Measurements from ENCODE around the gene HEXIM2.
"Not testable (repeated sequence)": the region's sequence is repeated elsewhere in the genome, so short reads cannot be mapped to it uniquely, and the experiment has no call there.

The HEXIM2 gene

DNA sequence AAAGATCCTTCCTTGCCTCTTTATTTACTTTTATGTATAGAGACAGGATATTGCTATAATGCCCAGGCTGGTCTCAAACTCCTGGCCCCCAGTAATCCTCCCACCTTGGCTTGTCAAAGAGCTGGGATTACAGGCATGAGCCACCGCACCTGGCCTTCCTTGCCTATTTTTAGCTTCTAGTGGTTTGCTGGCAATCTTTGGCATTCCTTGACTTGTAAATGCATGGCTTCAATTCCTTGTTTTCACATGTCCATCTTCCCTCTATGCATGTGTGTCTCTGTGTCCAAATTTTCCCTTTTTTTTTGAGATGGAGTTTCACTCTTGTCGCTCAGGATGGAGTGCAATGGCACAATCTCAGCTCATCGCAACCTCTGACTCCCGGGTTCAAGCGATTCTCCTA is 22.5 kb downstream of the HEXIM2 start:
- no peaks in the 10 kb centered on the region for H3K4me1 ChIP-seq (ENCODE audit: control insufficient read depth, insufficient read depth, low read length)
- no peak overlapping the region for H3K4me2 ChIP-seq (ENCODE audit: low read length)
- H3K9ac ChIP-seq (ENCODE audit: low read depth, low read length): no peak overlapping the region

GRCh38 chr17:45186801-45187354 is 25.2 kb downstream of the HEXIM2 start:
- Histone ChIP-seq H3K9me3 (replicated peaks; ENCODE audit: low read length) (no peaks in the 10 kb centered on the region), H3K4me3 (ENCODE audit: low read length) (no peak overlapping the region), H3K4me2 (ENCODE audit: low read length) (no peak overlapping the region), H3K36me3 (ENCODE audit: insufficient read depth, low read length) (no peaks in the 10 kb centered on the region), H3K9ac (ENCODE audit: low read depth, low read length) (no peak overlapping the region), H3K27me3 (ENCODE audit: control insufficient read depth, insufficient read depth, low read length) (no peaks in the 10 kb centered on the region), H3K4me1 (ENCODE audit: control insufficient read depth, insufficient read depth, low read length) (no peaks in the 10 kb centered on the region)

More for the DNA sequence above, 22.5 kb downstream of the HEXIM2 start:
- no peak overlapping the region for H3K4me3 ChIP-seq (ENCODE audit: low read length)
- no peaks in the 10 kb centered on the region for H3K27me3 ChIP-seq (ENCODE audit: control insufficient read depth, insufficient read depth, low read length)
- H3K36me3 ChIP-seq (ENCODE audit: insufficient read depth, low read length): no peaks in the 10 kb centered on the region
- H3K9me3 ChIP-seq (replicated peaks; ENCODE audit: low read length): no peaks in the 10 kb centered on the region

GRCh38 chr17:45189009-45189408 is 27.3 kb downstream of the HEXIM2 start:
- H3K9me3 ChIP-seq (replicated peaks; ENCODE audit: low read length): no peaks in the 10 kb centered on the region
- no peak overlapping the region for H3K4me3 ChIP-seq (ENCODE audit: low read length)
- H3K9ac ChIP-seq (ENCODE audit: low read depth, low read length): no peak overlapping the region
- H3K4me1 ChIP-seq (ENCODE audit: control insufficient read depth, insufficient read depth, low read length): no peaks in the 10 kb centered on the region
- H3K36me3 ChIP-seq (ENCODE audit: insufficient read depth, low read length): no peaks in the 10 kb centered on the region
- no peak overlapping the region for H3K4me2 ChIP-seq (ENCODE audit: low read length)
- H3K27me3 ChIP-seq (ENCODE audit: control insufficient read depth, insufficient read depth, low read length): no peaks in the 10 kb centered on the region

DNA sequence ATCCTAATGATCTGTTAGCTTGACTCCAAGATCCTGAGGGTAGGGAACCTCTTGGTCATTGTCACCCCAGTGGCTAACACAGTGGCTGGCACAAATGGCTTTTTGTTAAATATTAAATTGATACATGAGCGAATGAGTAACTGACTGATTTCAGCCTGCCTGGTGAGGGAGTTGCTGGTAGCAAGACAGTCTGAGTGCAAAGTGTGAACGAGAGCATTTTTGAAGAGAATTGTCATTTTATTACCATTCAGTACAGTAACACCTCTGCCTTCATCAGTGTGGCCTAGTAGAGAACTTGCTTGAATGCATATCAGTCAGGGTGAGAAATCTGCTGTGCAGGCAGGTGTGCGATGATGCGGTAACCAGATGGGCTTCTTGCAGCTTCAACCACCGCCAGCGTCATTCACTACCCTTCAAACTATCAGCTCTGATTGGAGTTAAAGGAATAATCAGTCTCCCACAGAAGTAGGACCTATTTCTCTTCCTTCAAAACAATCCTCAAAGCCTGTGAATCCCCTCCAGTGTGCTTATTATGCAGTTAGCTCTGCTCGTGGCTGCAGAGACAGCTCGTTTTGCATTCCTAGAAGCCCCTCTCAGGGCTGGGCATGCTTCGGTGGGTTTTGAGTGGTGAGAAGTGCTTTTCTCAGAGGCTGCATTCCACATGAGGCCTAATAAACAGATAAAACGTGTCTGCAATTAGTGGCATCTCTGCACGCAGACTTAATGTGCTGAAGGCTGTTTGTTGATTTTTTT is 29.0 kb downstream of the HEXIM2 start:
- Histone ChIP-seq H3K4me3 (ENCODE audit: low read length) (no peak overlapping the region), H3K4me2 (ENCODE audit: low read length) (no peak overlapping the region), H3K9me3 (replicated peaks; ENCODE audit: low read length) (no peaks in the 10 kb centered on the region), H3K36me3 (ENCODE audit: insufficient read depth, low read length) (no peaks in the 10 kb centered on the region), H3K27me3 (ENCODE audit: control insufficient read depth, insufficient read depth, low read length) (no peaks in the 10 kb centered on the region), H3K4me1 (ENCODE audit: control insufficient read depth, insufficient read depth, low read length) (no peaks in the 10 kb centered on the region), H3K9ac (ENCODE audit: low read depth, low read length) (no peak overlapping the region)

- Histone ChIP-seq H3K27me3 (ENCODE audit: control insufficient read depth, insufficient read depth, low read length) (no peaks in the 10 kb centered on the region), H3K9me3 (replicated peaks; ENCODE audit: low read length) (no peaks in the 10 kb centered on the region), H3K4me3 (ENCODE audit: low read length) (no peak overlapping the region), H3K4me2 (ENCODE audit: low read length) (no peak overlapping the region), H3K9ac (ENCODE audit: low read depth, low read length) (no peak overlapping the region), H3K4me1 (ENCODE audit: control insufficient read depth, insufficient read depth, low read length) (peaks cover 17% of the 10 kb centered on the region), H3K36me3 (ENCODE audit: insufficient read depth, low read length) (no peaks in the 10 kb centered on the region)
Measured at GRCh38 chr17:45195424-45195823, 33.7 kb downstream of the HEXIM2 start.

GRCh38 chr17:45197108-45197507 is 35.4 kb downstream of the HEXIM2 start:
- peak overlapping the region; percentile 65 for H3K9ac ChIP-seq (ENCODE audit: low read depth, low read length)
- no peak overlapping the region for H3K4me2 ChIP-seq (ENCODE audit: low read length)
- no peak overlapping the region for H3K4me3 ChIP-seq (ENCODE audit: low read length)
- H3K9me3 ChIP-seq (replicated peaks; ENCODE audit: low read length): no peaks in the 10 kb centered on the region
- H3K4me1 ChIP-seq (ENCODE audit: control insufficient read depth, insufficient read depth, low read length): peaks cover 29% of the 10 kb centered on the region
- H3K27me3 ChIP-seq (ENCODE audit: control insufficient read depth, insufficient read depth, low read length): no peaks in the 10 kb centered on the region
- no peaks in the 10 kb centered on the region for H3K36me3 ChIP-seq (ENCODE audit: insufficient read depth, low read length)

- peaks cover 29% of the 10 kb centered on the region for H3K4me1 ChIP-seq (ENCODE audit: control insufficient read depth, insufficient read depth, low read length)
- H3K9ac ChIP-seq (ENCODE audit: low read depth, low read length): peak overlapping the region; percentile 65
- H3K27me3 ChIP-seq (ENCODE audit: control insufficient read depth, insufficient read depth, low read length): no peaks in the 10 kb centered on the region
- no peaks in the 10 kb centered on the region for H3K36me3 ChIP-seq (ENCODE audit: insufficient read depth, low read length)
- H3K9me3 ChIP-seq (replicated peaks; ENCODE audit: low read length): no peaks in the 10 kb centered on the region
- peak overlapping the region; percentile 51 for H3K4me3 ChIP-seq (ENCODE audit: low read length)
- H3K4me2 ChIP-seq (ENCODE audit: low read length): peak overlapping the region; percentile 66
Measured at GRCh38 chr17:45197555-45198334, 36.1 kb downstream of the HEXIM2 start.

DNA sequence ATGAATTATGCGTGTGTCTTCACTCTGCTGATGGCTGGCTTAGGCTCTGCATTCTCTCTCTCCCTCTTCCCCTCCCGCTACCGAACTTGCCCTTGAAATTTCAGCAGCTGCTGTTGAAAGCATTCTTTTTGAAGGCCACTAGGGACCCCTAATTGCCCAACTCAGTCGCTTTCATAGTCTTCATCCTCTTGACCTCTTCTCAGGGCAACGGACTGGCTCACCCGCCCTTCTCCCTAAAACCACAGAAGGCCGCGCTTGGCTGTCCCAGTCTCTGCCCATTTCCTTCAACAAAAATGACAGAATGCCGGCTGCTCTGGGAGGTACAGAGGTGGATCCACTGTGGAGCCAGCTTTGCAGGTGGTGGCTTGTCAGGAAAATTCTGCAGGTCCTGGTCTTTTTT is 39.0 kb downstream of the HEXIM2 start:
- no peak overlapping the region for H3K4me3 ChIP-seq (ENCODE audit: low read length)
- H3K27me3 ChIP-seq (ENCODE audit: control insufficient read depth, insufficient read depth, low read length): no peaks in the 10 kb centered on the region
- H3K4me1 ChIP-seq (ENCODE audit: control insufficient read depth, insufficient read depth, low read length): peaks cover 29% of the 10 kb centered on the region
- no peak overlapping the region for H3K4me2 ChIP-seq (ENCODE audit: low read length)
- no peaks in the 10 kb centered on the region for H3K9me3 ChIP-seq (replicated peaks; ENCODE audit: low read length)
- no peaks in the 10 kb centered on the region for H3K36me3 ChIP-seq (ENCODE audit: insufficient read depth, low read length)
- no peak overlapping the region for H3K9ac ChIP-seq (ENCODE audit: low read depth, low read length)

DNA sequence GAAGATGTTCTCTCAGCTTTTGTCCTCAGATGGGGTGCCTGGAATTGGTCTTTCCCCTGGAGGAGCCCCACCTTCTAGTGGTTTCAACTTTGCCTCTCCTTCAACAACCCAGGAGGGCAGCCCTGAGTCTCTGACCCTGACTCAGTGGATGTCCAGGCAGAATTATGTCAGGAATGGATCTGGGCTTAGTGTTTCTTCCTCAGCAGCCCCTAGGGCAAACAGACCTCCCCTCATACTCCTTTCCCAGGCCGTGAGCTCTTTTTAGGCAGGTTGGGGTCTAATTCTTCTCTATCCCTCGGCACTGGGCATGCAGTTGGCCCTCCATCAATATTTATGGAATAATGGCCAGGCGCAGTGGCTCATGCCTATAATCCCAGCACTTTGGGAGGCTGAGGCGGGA is 39.8 kb downstream of the HEXIM2 start:
- no peak overlapping the region for H3K4me3 ChIP-seq (ENCODE audit: low read length)

GRCh38 chr17:45201880-45202279 is 40.2 kb downstream of the HEXIM2 start:
- not testable (repeated sequence) for H3K4me2 ChIP-seq (ENCODE audit: low read length); H3K9ac ChIP-seq (ENCODE audit: low read depth, low read length); H3K9me3 ChIP-seq (replicated peaks; ENCODE audit: low read length); H3K27me3 ChIP-seq (ENCODE audit: control insufficient read depth, insufficient read depth, low read length); H3K36me3 ChIP-seq (ENCODE audit: insufficient read depth, low read length); H3K4me3 ChIP-seq (ENCODE audit: low read length)
- peaks cover 29% of the 10 kb centered on the region for H3K4me1 ChIP-seq (ENCODE audit: control insufficient read depth, insufficient read depth, low read length)

More for the DNA sequence above, 39.8 kb downstream of the HEXIM2 start:
- H3K36me3 ChIP-seq (ENCODE audit: insufficient read depth, low read length): no peaks in the 10 kb centered on the region
- H3K9me3 ChIP-seq (replicated peaks; ENCODE audit: low read length): no peaks in the 10 kb centered on the region
- H3K9ac ChIP-seq (ENCODE audit: low read depth, low read length): no peak overlapping the region
- H3K4me2 ChIP-seq (ENCODE audit: low read length): no peak overlapping the region
- peaks cover 29% of the 10 kb centered on the region for H3K4me1 ChIP-seq (ENCODE audit: control insufficient read depth, insufficient read depth, low read length)
- no peaks in the 10 kb centered on the region for H3K27me3 ChIP-seq (ENCODE audit: control insufficient read depth, insufficient read depth, low read length)

GRCh38 chr17:45218895-45219661 is 57.4 kb downstream of the HEXIM2 start:
- Histone ChIP-seq H3K4me2 (ENCODE audit: low read length) (peak overlapping the region; percentile 49), H3K9ac (ENCODE audit: low read depth, low read length) (no peak overlapping the region), H3K27me3 (ENCODE audit: control insufficient read depth, insufficient read depth, low read length) (no peaks in the 10 kb centered on the region), H3K36me3 (ENCODE audit: insufficient read depth, low read length) (no peaks in the 10 kb centered on the region), H3K4me1 (ENCODE audit: control insufficient read depth, insufficient read depth, low read length) (peaks cover 19% of the 10 kb centered on the region), H3K4me3 (ENCODE audit: low read length) (no peak overlapping the region), H3K9me3 (replicated peaks; ENCODE audit: low read length) (no peaks in the 10 kb centered on the region)

All from skeletal muscle satellite cell (primary cell).